HG03039 (cell line): ENCODE results near the gene TMEM219.
A peak's percentile ranks its signal among the peaks of the same experiment; 100 is the strongest.

Experiments used
- ATAC-seq: cut with Tn5 transposase; IDR thresholded peaks from one replicate; pipeline ENCODE4 v1.9.1; 2021; ENCODE audit warnings: mild to moderate bottlenecking, moderate library complexity; ENCODE audit not compliant: unreplicated experiment

Gene TMEM219

GRCh38 chr16:29994600-29995323 lies 32.9 kb downstream of the TMEM219 start:
- peak; percentile 23 for ATAC-seq

GRCh38 chr16:29995324-29995910 lies 33.5 kb downstream of the TMEM219 start, which contains the start of gene HIRIP3:
HIRIP3 (minus strand) TSS chr16:29995617; CDS start chr16:29995605, 12 bp downstream.
- peak; percentile 43 for ATAC-seq

GRCh38 chr16:29995911-29996765 lies 34.3 kb downstream of the TMEM219 start, which contains the start of gene INO80E:
INO80E (plus strand) TSS chr16:29996241; CDS start chr16:29996311, 70 bp downstream.
- peak; percentile 83 for ATAC-seq

GRCh38 chr16:29996766-29997250 lies 34.9 kb downstream of the TMEM219 start:
- no peak for ATAC-seq

- ATAC-seq = no peak
These were observed 37.7 kb downstream of the TMEM219 start for GRCh38 chr16:29999605-30000004.

GRCh38 chr16:30000735-30001631 lies 39.1 kb downstream of the TMEM219 start:
- no peak for ATAC-seq

- no peak for ATAC-seq
These were observed 40.9 kb downstream of the TMEM219 start for GRCh38 chr16:30002614-30003346.

- ATAC-seq = no peak
These were observed 42.0 kb downstream of the TMEM219 start for GRCh38 chr16:30003670-30004423.

GRCh38 chr16:30004424-30004776 lies 42.5 kb downstream of the TMEM219 start:
- ATAC-seq = no peak

GRCh38 chr16:30004811-30005242 lies 42.9 kb downstream of the TMEM219 start:
- no peak for ATAC-seq

- ATAC-seq = no peak
These were observed 43.6 kb downstream of the TMEM219 start for GRCh38 chr16:30005341-30006094.

- ATAC-seq = no peak
These were observed 44.2 kb downstream of the TMEM219 start for GRCh38 chr16:30006095-30006473.

GRCh38 chr16:30006659-30007377 lies 44.9 kb downstream of the TMEM219 start:
- ATAC-seq = no peak

GRCh38 chr16:30007378-30007895 lies 45.6 kb downstream of the TMEM219 start:
- no peak for ATAC-seq

- no peak for ATAC-seq
These were observed 47.4 kb downstream of the TMEM219 start for GRCh38 chr16:30009085-30009862.

- ATAC-seq = no peak
These were observed 48.3 kb downstream of the TMEM219 start for GRCh38 chr16:30009990-30010843.
